B cell (primary cell): ENCODE results near the gene HLCS. TPM values are rescaled to one million over a fixed set of nuclear protein-coding genes. Genes with fewer than 3 reads are reported as not detected.

Experiments used
- ATAC-seq: fragments of 200-7000 bp; cut with Tn5 transposase; one replicate; pipeline ENCODE4 v1.10.0; 2021; ENCODE audit warnings: low read depth, mild to moderate bottlenecking, moderate number of reproducible peaks, moderate library complexity
- CTCF ChIA-PET: fragments of 350-600 bp; sonication (Branson Sonifier 250); formaldehyde crosslinking; loops from one replicate; lab custom pipeline; 2021; ENCODE audit warnings: antibody characterized with exemption, inconsistent platforms; lab: Charles Lee
- POLR2A ChIA-PET: fragments of 350-600 bp; sonication (Branson Sonifier 250); formaldehyde crosslinking; loops from one replicate; lab custom pipeline; 2021; ENCODE audit warnings: antibody characterized with exemption; lab: Charles Lee
- DNase-seq: peaks from one replicate; pipeline ENCODE4 v3.0.0; 2013
- H2AFZ ChIP-seq: 2 replicates; pipeline ENCODE4 v1.6.1; 2012; ENCODE audit warnings: mild to moderate bottlenecking, low read depth, low read length; ENCODE audit not compliant: insufficient read depth, poor library complexity, severe bottlenecking
- H3K27ac ChIP-seq, 2 donors: 1 replicate in 1 of 2; 2 replicates in 1 of 2; pipeline ENCODE4 v1.5.1; 2012 to 2013; ENCODE audit warnings: low read length in 2 of 2, mild to moderate bottlenecking in 2 of 2, moderate library complexity in 1 of 2
- H3K27me3 ChIP-seq, 4 experiments: fragments of 200-600 bp in 1 of 4; sonication (generic) in 1 of 4; replicated peaks in 1 of 4; 1 replicate in 2 of 4; 2 replicates in 2 of 4; pipeline versions ENCODE4 v1.6.1 to v1.7.0; 2013 to 2016; ENCODE audit warnings: low read length in 3 of 4, mild to moderate bottlenecking in 2 of 4, mixed read lengths in 1 of 4, moderate library complexity in 1 of 4; ENCODE audit not compliant: insufficient read depth in 4 of 4, control insufficient read depth in 3 of 4; ENCODE audit errors: control extremely low read depth in 1 of 4
- H3K36me3 ChIP-seq, 2 experiments: replicated peaks in 1 of 2; 1 replicate in 1 of 2; 2 replicates in 1 of 2; pipeline versions ENCODE4 v1.6.1 to v1.7.1; 2013; ENCODE audit warnings: low read length in 1 of 2; ENCODE audit not compliant: insufficient read depth in 2 of 2, control insufficient read depth in 1 of 2; ENCODE audit errors: control extremely low read depth in 1 of 2, extremely low read depth in 1 of 2
- H3K4me1 ChIP-seq, 2 donors: fragments of 200-600 bp in 1 of 2; sonication (generic) in 1 of 2; 1 replicate in 1 of 2; 2 replicates in 1 of 2; pipeline versions ENCODE4 v1.5.1 to v1.6.1; 2013 to 2017; ENCODE audit warnings: low read length in 2 of 2; ENCODE audit not compliant: control insufficient read depth in 2 of 2, insufficient read depth in 2 of 2
- H3K4me2 ChIP-seq: replicated peaks from 2 replicates; pipeline ENCODE3; 2012; ENCODE audit warnings: mild to moderate bottlenecking, low read depth, low read length; ENCODE audit not compliant: poor library complexity, severe bottlenecking
- H3K4me3 ChIP-seq, 5 experiments: fragments of 200-600 bp in 1 of 5; sonication (generic) in 1 of 5; 1 replicate in 3 of 5; 2 replicates in 2 of 5; pipeline versions ENCODE4 v1.5.1 to v1.7.0; 2011 to 2016; ENCODE audit warnings: low read length in 4 of 5, mild to moderate bottlenecking in 4 of 5, low read depth in 2 of 5, control low read depth in 1 of 5, moderate library complexity in 1 of 5; ENCODE audit not compliant: insufficient read depth in 1 of 5; ENCODE audit errors: control extremely low read depth in 1 of 5, extremely low read depth in 1 of 5
- H3K79me2 ChIP-seq: fragments of 200-600 bp; sonication (generic); one replicate; pipeline ENCODE4 v1.6.0; 2016; ENCODE audit warnings: low read length; ENCODE audit not compliant: control insufficient read depth, insufficient read depth
- H3K9ac ChIP-seq: fragments of 200-600 bp; sonication (generic); 2 replicates; pipeline ENCODE4 v1.6.1; 2017; ENCODE audit warnings: mild to moderate bottlenecking, low read length, moderate library complexity
- H3K9me3 ChIP-seq, 3 donors: one replicate each; pipeline versions ENCODE4 v1.6.1 to v1.7.1; 2013; ENCODE audit warnings: low read length in 2 of 3; ENCODE audit not compliant: control insufficient read depth in 2 of 3, insufficient read depth in 1 of 3; ENCODE audit errors: control extremely low read depth in 1 of 3
- H4K20me1 ChIP-seq: 2 replicates; pipeline ENCODE4 v1.6.0; 2012; ENCODE audit warnings: mild to moderate bottlenecking, low read length; ENCODE audit not compliant: insufficient read depth, control insufficient read depth, poor library complexity, severe bottlenecking
- H3K27ac Mint-ChIP-seq: one replicate; pipeline ENCODE4 v1.8.0; 2021; ENCODE audit warnings: mixed read lengths
- H3K27me3 Mint-ChIP-seq: one replicate; pipeline ENCODE4 v1.8.0; 2021; ENCODE audit warnings: mixed read lengths
- H3K4me1 Mint-ChIP-seq: one replicate; pipeline ENCODE4 v1.8.0; 2021; ENCODE audit warnings: mixed read lengths
- H3K4me3 Mint-ChIP-seq: one replicate; pipeline ENCODE4 v1.8.0; 2021; ENCODE audit warnings: mixed read lengths
- H3K9me3 Mint-ChIP-seq: one replicate; pipeline ENCODE4 v1.8.0; 2022; ENCODE audit warnings: mixed read lengths; ENCODE audit not compliant: insufficient read depth
- CTCF ChIP-seq: fragments of 200-600 bp; IDR thresholded peaks from one replicate; pipeline ENCODE4 v1.8.0; 2022; ENCODE audit warnings: antibody characterized with exemption, mild to moderate bottlenecking
- EZH2 ChIP-seq: IDR thresholded peaks from 2 replicates; pipeline ENCODE4 v1.6.1; 2012; ENCODE audit warnings: borderline replicate concordance, low read depth, mild to moderate bottlenecking, moderate library complexity, low read length; ENCODE audit not compliant: insufficient read depth, poor library complexity, severe bottlenecking
- WGBS: methylation state at CpG from one replicate; pipeline ENCODE4 v1.1.5; 2013; ENCODE audit warnings: missing lambda C conversion rate; ENCODE audit not compliant: insufficient coverage; 5-methylcytosine and 5-hydroxymethylcytosine counted together
- intact Hi-C: fragments of 100-400 bp; cut with micrococcal nuclease; formaldehyde crosslinking; loops from one replicate; pipeline ENCODE4 v1.10.0; 2022
- polyA plus RNA-seq: library from polyadenylated mRNA; depleted of rRNA; stranded (reverse); fragments of >200 nt; gene quantifications from 2 replicates; pipeline ENCODE4 v1.2.3, GENCODE V29; 2012
- total RNA-seq, 2 donors: library from RNA; stranded (reverse); fragments of 120-200 nt in 1 of 2; gene quantifications; 1 replicate in 1 of 2; 2 replicates in 1 of 2; pipeline versions ENCODE4 v1.2.3 to v1.2.4, GENCODE V29; 2013 to 2022

The HLCS gene
- total and polyA plus RNA-seq, 2 donors (not counting 1 experiment from before 2014, with no cell fraction given) = 4.4 to 14.7 TPM

GRCh38 chr21:36887963-36888362 is 78.5 kb downstream of the HLCS start:
- Histone ChIP-seq H2AFZ (no peak overlapping the region), H3K27me3 (no peaks in the 10 kb centered on the region), H3K36me3 (no peaks in the 10 kb centered on the region), H4K20me1 (no peaks in the 10 kb centered on the region), H3K79me2 (no peaks in the 10 kb centered on the region), H3K9me3 (peaks cover 4 to 20% (median 11%) of the 10 kb centered on the region in 3 donors), H3K4me3 (no peak overlapping the region), H3K4me1 (no peaks in the 10 kb centered on the region), H3K9ac (no peak overlapping the region), H3K27ac (no peak overlapping the region), H3K4me2 (no peak overlapping the region)
- TF ChIP-seq EZH2 (no peak), CTCF (no peak)
- POLR2A ChIA-PET = no interaction called here
- Mint-ChIP-seq H3K4me3 (no peak overlapping the region), H3K9me3 (no peaks in the 10 kb centered on the region), H3K27me3 (no peaks in the 10 kb centered on the region), H3K27ac (no peak overlapping the region), H3K4me1 (no peaks in the 10 kb centered on the region)
- no peak for ATAC-seq
- CTCF ChIA-PET = interaction anchor here (1.0 kb wide), 1 partner anchor 10 kb away, joined by 3 read pairs; no protein-coding TSS in a partner anchor
- intact Hi-C loops = no loop called here
- WGBS = 100% methylated on average over 4 of the region's 5 CpGs
- no peak for DNase-seq

GRCh38 chr21:36883532-36884486 is 82.7 kb downstream of the HLCS start:
- Mint-ChIP-seq H3K9me3 (no peaks in the 10 kb centered on the region), H3K27me3 (no peaks in the 10 kb centered on the region), H3K4me3 (no peak overlapping the region), H3K27ac (no peak overlapping the region), H3K4me1 (no peaks in the 10 kb centered on the region)
- H3K36me3 ChIP-seq = no peaks in the 10 kb centered on the region
- DNase-seq (no peak), ATAC-seq (no peak)
- no peak overlapping the region for H2AFZ ChIP-seq
- POLR2A ChIA-PET = no interaction called here
- intact Hi-C loops = no loop called here
- H3K9ac ChIP-seq = no peak overlapping the region
- H3K4me3 ChIP-seq = no peak overlapping the region
- no peaks in the 10 kb centered on the region for H4K20me1 ChIP-seq
- no peak overlapping the region for H3K4me2 ChIP-seq
- CTCF ChIA-PET = no interaction called here
- H3K27ac ChIP-seq = no peak overlapping the region
- no peaks in the 10 kb centered on the region for H3K79me2 ChIP-seq
- WGBS = 96% methylated on average over 10 of the region's 14 CpGs
- H3K4me1 ChIP-seq = no peaks in the 10 kb centered on the region
- peaks cover 5 to 30% (median 11%) of the 10 kb centered on the region in 3 donors for H3K9me3 ChIP-seq
- no peaks in the 10 kb centered on the region for H3K27me3 ChIP-seq
- no peak for TF ChIP-seq EZH2
- TF ChIP-seq CTCF = no peak
